ENCODE results near the gene DHRS9. TPM values are rescaled to one million over a fixed set of nuclear protein-coding genes. Genes with fewer than 3 reads are reported as not detected.

The DHRS9 gene
- total RNA-seq, 1 donor from 2014 or later = 0.81 TPM

GRCh38 chr2:169090133-169090820 is 20.9 kb downstream of the DHRS9 start:
- DNase-seq (ENCODE audit: missing footprints) = no peak
- intact Hi-C loops (cut with DNase I) = no loop called here
- ATAC-seq = no peak

GRCh38 chr2:169091256-169091655 is 21.9 kb downstream of the DHRS9 start:
- no peak for ATAC-seq
- DNase-seq (ENCODE audit: missing footprints) = no peak
- intact Hi-C loops (cut with DNase I) = no loop called here

GRCh38 chr2:169091761-169092519 is 22.6 kb downstream of the DHRS9 start:
- DNase-seq (ENCODE audit: missing footprints) (no peak), ATAC-seq (no peak)
- intact Hi-C loops (cut with DNase I) = no loop called here

GRCh38 chr2:169093535-169093934 is 24.2 kb downstream of the DHRS9 start:
- ATAC-seq = no peak
- no peak for DNase-seq (ENCODE audit: missing footprints)
- intact Hi-C loops (cut with DNase I) = no loop called here

- intact Hi-C loops (cut with DNase I) = no loop called here
- ATAC-seq (no peak), DNase-seq (ENCODE audit: missing footprints) (no peak)
These were observed 25.3 kb downstream of the DHRS9 start for GRCh38 chr2:169094676-169095075.

- ATAC-seq = peak; percentile 32
- intact Hi-C loops (cut with DNase I) = no loop called here
These were observed 26.3 kb downstream of the DHRS9 start for GRCh38 chr2:169095621-169096105.

GRCh38 chr2:169104848-169105247 is 35.5 kb downstream of the DHRS9 start:
- intact Hi-C loops (cut with DNase I) = loop anchor here (10.0 kb wide), 1 partner anchor 290 kb away; no protein-coding TSS in a partner anchor
- no peak for ATAC-seq

More at GRCh38 chr2:169095621-169096105, 26.3 kb downstream of the DHRS9 start:
- DNase-seq (ENCODE audit: missing footprints) = no peak

GRCh38 chr2:169105476-169105875 is 36.1 kb downstream of the DHRS9 start:
- no peak for DNase-seq (ENCODE audit: missing footprints)
- intact Hi-C loops (cut with DNase I) = loop anchor here (10.0 kb wide), 1 partner anchor 289 kb away; no protein-coding TSS in a partner anchor
- ATAC-seq = no peak

More at GRCh38 chr2:169104848-169105247, 35.5 kb downstream of the DHRS9 start:
- no peak for DNase-seq (ENCODE audit: missing footprints)

- ATAC-seq = no peak
- no peak for DNase-seq (ENCODE audit: missing footprints)
- intact Hi-C loops (cut with DNase I) = loop anchor here (10.0 kb wide), 1 partner anchor 289 kb away; no protein-coding TSS in a partner anchor
These were observed 36.8 kb downstream of the DHRS9 start for GRCh38 chr2:169106134-169106533.

GRCh38 chr2:169106563-169107545 is 37.5 kb downstream of the DHRS9 start:
- DNase-seq (ENCODE audit: missing footprints) = no peak
- no peak for ATAC-seq
- intact Hi-C loops (cut with DNase I) = loop anchor here (10.0 kb wide), 1 partner anchor 288 kb away; no protein-coding TSS in a partner anchor

- intact Hi-C loops (cut with DNase I) = loop anchor here (10.0 kb wide), 1 partner anchor 287 kb away; no protein-coding TSS in a partner anchor
These were observed 38.3 kb downstream of the DHRS9 start for GRCh38 chr2:169107645-169108044.

GRCh38 chr2:169108099-169108884 is 38.9 kb downstream of the DHRS9 start:
- intact Hi-C loops (cut with DNase I) = loop anchor here (10.0 kb wide), 1 partner anchor 287 kb away; no protein-coding TSS in a partner anchor
- DNase-seq (ENCODE audit: missing footprints) (no peak), ATAC-seq (no peak)

More at GRCh38 chr2:169107645-169108044, 38.3 kb downstream of the DHRS9 start:
- ATAC-seq = no peak
- no peak for DNase-seq (ENCODE audit: missing footprints)

GRCh38 chr2:169109502-169110409 is 40.4 kb downstream of the DHRS9 start:
- peak; percentile 90 for ATAC-seq

GRCh38 chr2:169110419-169110818 is 41.1 kb downstream of the DHRS9 start:
- intact Hi-C loops (cut with DNase I) = loop anchor here (2.0 kb wide), 2 partner anchors 30 to 112 kb away; no protein-coding TSS in a partner anchor
- DNase-seq (ENCODE audit: missing footprints) (no peak), ATAC-seq (no peak)

More at GRCh38 chr2:169109502-169110409, 40.4 kb downstream of the DHRS9 start:
- peak; percentile 85 for DNase-seq (ENCODE audit: missing footprints)
- intact Hi-C loops (cut with DNase I) = loop anchor here (2.0 to 10.0 kb wide), 3 partner anchors 31 to 285 kb away; no protein-coding TSS in a partner anchor

GRCh38 chr2:169110916-169111315 is 41.6 kb downstream of the DHRS9 start:
- DNase-seq (ENCODE audit: missing footprints) (no peak), ATAC-seq (no peak)
- intact Hi-C loops (cut with DNase I) = loop anchor here (2.0 kb wide), 2 partner anchors 30 to 112 kb away; no protein-coding TSS in a partner anchor

- intact Hi-C loops (cut with DNase I) = no loop called here
- no peak for ATAC-seq
These were observed 43.5 kb downstream of the DHRS9 start for GRCh38 chr2:169112841-169113240.

More at GRCh38 chr2:169112841-169113240, 43.5 kb downstream of the DHRS9 start:
- DNase-seq (ENCODE audit: missing footprints) = no peak
